Nephron (organoid): ENCODE results near the gene KAZN.

ENCODE experiments used
- H3K27ac Mint-ChIP-seq, 3 experiments: 2 replicates each; pipeline ENCODE4 v1.8.0; 2020; ENCODE audit warnings: mixed read lengths in 3 of 3, mild to moderate bottlenecking in 2 of 3, moderate library complexity in 1 of 3
- H3K27me3 Mint-ChIP-seq: 2 replicates; pipeline ENCODE4 v1.8.0; 2021; ENCODE audit warnings: low read depth, mild to moderate bottlenecking, moderate library complexity, mixed read lengths
- H3K36me3 Mint-ChIP-seq: 2 replicates; pipeline ENCODE4 v1.8.0; 2020; ENCODE audit warnings: low read depth, mixed read lengths
- H3K4me1 Mint-ChIP-seq: 2 replicates; pipeline ENCODE4 v1.8.0; 2020; ENCODE audit warnings: mixed read lengths
- H3K4me3 Mint-ChIP-seq, 3 experiments: 2 replicates each; pipeline ENCODE4 v1.8.0; 2020; ENCODE audit warnings: mild to moderate bottlenecking in 3 of 3, mixed read lengths in 3 of 3, moderate library complexity in 2 of 3
- H3K9me3 Mint-ChIP-seq: 2 replicates; pipeline ENCODE4 v1.8.0; 2020; ENCODE audit warnings: mixed read lengths
- CTCF ChIP-seq, 3 experiments: fragments of 200-600 bp; sonication (generic); IDR thresholded peaks; one replicate each; pipeline ENCODE4 v1.5.0; 2021; ENCODE audit warnings: antibody characterized with exemption in 3 of 3; ENCODE audit not compliant: unreplicated experiment in 3 of 3

KAZN gene

GRCh38 chr1:14989931-14990728 lies 391.6 kb downstream of the KAZN start:
- Mint-ChIP-seq H3K27me3 (no peaks in the 10 kb centered on the region), H3K9me3 (no peaks in the 10 kb centered on the region), H3K27ac (no peak overlapping the region), H3K4me1 (peaks cover 15% of the 10 kb centered on the region), H3K4me3 (no peak overlapping the region), H3K36me3 (peaks cover 3% of the 10 kb centered on the region)
- TF ChIP-seq CTCF (IDR thresholded peaks at IDR 0.05; ENCODE audit: unreplicated experiment in 3 of 3), result no peak

GRCh38 chr1:14993414-14993813 lies 394.9 kb downstream of the KAZN start:
- H3K27me3 Mint-ChIP-seq, result no peaks in the 10 kb centered on the region
- peaks cover 3% of the 10 kb centered on the region for H3K36me3 Mint-ChIP-seq
- no peak for TF ChIP-seq CTCF (IDR thresholded peaks at IDR 0.05; ENCODE audit: unreplicated experiment in 3 of 3)
- H3K27ac Mint-ChIP-seq, result no peak overlapping the region
- no peak overlapping the region for H3K4me3 Mint-ChIP-seq
- H3K9me3 Mint-ChIP-seq, result no peaks in the 10 kb centered on the region
- H3K4me1 Mint-ChIP-seq, result peaks cover 14% of the 10 kb centered on the region

GRCh38 chr1:14994148-14994547 lies 395.7 kb downstream of the KAZN start:
- H3K27ac Mint-ChIP-seq, result no peak overlapping the region
- no peaks in the 10 kb centered on the region for H3K9me3 Mint-ChIP-seq
- peaks cover 13% of the 10 kb centered on the region for H3K4me1 Mint-ChIP-seq
- H3K4me3 Mint-ChIP-seq, result no peak overlapping the region
- TF ChIP-seq CTCF (IDR thresholded peaks at IDR 0.05; ENCODE audit: unreplicated experiment in 3 of 3), result no peak
- peaks cover 3% of the 10 kb centered on the region for H3K36me3 Mint-ChIP-seq
- H3K27me3 Mint-ChIP-seq, result no peaks in the 10 kb centered on the region

GRCh38 chr1:14994841-14995437 lies 396.5 kb downstream of the KAZN start:
- Mint-ChIP-seq H3K9me3 (no peaks in the 10 kb centered on the region), H3K4me1 (peaks cover 13% of the 10 kb centered on the region), H3K27me3 (no peaks in the 10 kb centered on the region), H3K36me3 (peaks cover 6% of the 10 kb centered on the region), H3K4me3 (no peak overlapping the region), H3K27ac (no peak overlapping the region)
- no peak for TF ChIP-seq CTCF (IDR thresholded peaks at IDR 0.05; ENCODE audit: unreplicated experiment in 3 of 3)

GRCh38 chr1:14996133-14997050 lies 397.9 kb downstream of the KAZN start:
- H3K4me1 Mint-ChIP-seq, result peaks cover 13% of the 10 kb centered on the region
- no peaks in the 10 kb centered on the region for H3K9me3 Mint-ChIP-seq
- peak overlapping the region; percentile 25 to 68 (median 39) for H3K27ac Mint-ChIP-seq
- no peaks in the 10 kb centered on the region for H3K27me3 Mint-ChIP-seq
- no peak overlapping the region for H3K4me3 Mint-ChIP-seq
- TF ChIP-seq CTCF (IDR thresholded peaks at IDR 0.05; ENCODE audit: unreplicated experiment in 3 of 3), result no peak
- H3K36me3 Mint-ChIP-seq, result peaks cover 4% of the 10 kb centered on the region
